ENCODE measurements around the gene TMEM18. TPM values are rescaled to one million over a fixed set of nuclear protein-coding genes. Genes with fewer than 3 reads are reported as not detected.

TMEM18 gene
- total RNA-seq (2014; rRNA removed; shearing (Covaris generic)) (15.0 and 18.4 TPM in 2 replicates), polyA plus RNA-seq (2016; fragmentation: Nextera tagmentation; extraction: Ambion mirVana) (39.5 and 41.9 TPM in 2 replicates)
- long read RNA-seq, transcript TMEM18-201 (5 exons, 2,762 nt), result major isoform, 28 of 35 reads
- long read RNA-seq, partial matches to known transcripts, result 1 of 35 reads
- long read RNA-seq, other reads (novel, unspliced or antisense), result 4 of 35 reads

GRCh38 chr2:677056-677958 lies at the start of gene TMEM18:
Gene TMEM18, minus strand, starts transcription at chr2:677406. Its CDS starts 61 bp downstream, at chr2:677345.
- Histone ChIP-seq H3K4me2 (peak within 1 kb of the TSS; percentile 89), H2AFZ (peak within 1 kb of the TSS; percentile 28; the same call in 1 of the 2 replicates), H3K4me3 (peak within 1 kb of the TSS; percentile 77), H3K27me3 (ENCODE audit: insufficient read depth) (no peaks in the 10 kb centered on the region), H3F3A (replicated peaks; ENCODE audit: low read depth) (0 out of 2 replicates have a peak, but pooled peaks cover 4% of the 10 kb centered on the region), H3K9me2 (ENCODE audit: insufficient read depth) (no peaks in the 10 kb centered on the region), H3K27ac (ENCODE audit: low read depth) (peak within 1 kb of the TSS; percentile 97), H3K36me3 (ENCODE audit: insufficient read depth) (no peaks in the 10 kb centered on the region), H3K79me2 (replicated peaks; ENCODE audit: insufficient read depth) (peaks cover 38% of the 10 kb centered on the region), H3K4me1 (ENCODE audit: insufficient read depth) (peaks cover 15% of the 10 kb centered on the region), H4K20me1 (replicated peaks; ENCODE audit: insufficient read depth) (peaks cover 9% of the 10 kb centered on the region)
- H3K27ac Mint-ChIP-seq, result peak within 1 kb of the TSS; percentile 99
- ATAC-seq (peak; percentile 71), DNase-seq (ENCODE audit: low spot score) (peak; percentile 99)
- H3K9me3 Mint-ChIP-seq, result no peaks in the 10 kb centered on the region
- peaks cover 15% of the 10 kb centered on the region for H3K36me3 Mint-ChIP-seq (ENCODE audit: low read depth)
- peaks cover 54% of the 10 kb centered on the region for H3K4me1 Mint-ChIP-seq
- peaks cover 9% of the 10 kb centered on the region for H3K27me3 Mint-ChIP-seq (ENCODE audit: insufficient read depth, low read depth, poor library complexity)
- TF ChIP-seq, protein P1, sequence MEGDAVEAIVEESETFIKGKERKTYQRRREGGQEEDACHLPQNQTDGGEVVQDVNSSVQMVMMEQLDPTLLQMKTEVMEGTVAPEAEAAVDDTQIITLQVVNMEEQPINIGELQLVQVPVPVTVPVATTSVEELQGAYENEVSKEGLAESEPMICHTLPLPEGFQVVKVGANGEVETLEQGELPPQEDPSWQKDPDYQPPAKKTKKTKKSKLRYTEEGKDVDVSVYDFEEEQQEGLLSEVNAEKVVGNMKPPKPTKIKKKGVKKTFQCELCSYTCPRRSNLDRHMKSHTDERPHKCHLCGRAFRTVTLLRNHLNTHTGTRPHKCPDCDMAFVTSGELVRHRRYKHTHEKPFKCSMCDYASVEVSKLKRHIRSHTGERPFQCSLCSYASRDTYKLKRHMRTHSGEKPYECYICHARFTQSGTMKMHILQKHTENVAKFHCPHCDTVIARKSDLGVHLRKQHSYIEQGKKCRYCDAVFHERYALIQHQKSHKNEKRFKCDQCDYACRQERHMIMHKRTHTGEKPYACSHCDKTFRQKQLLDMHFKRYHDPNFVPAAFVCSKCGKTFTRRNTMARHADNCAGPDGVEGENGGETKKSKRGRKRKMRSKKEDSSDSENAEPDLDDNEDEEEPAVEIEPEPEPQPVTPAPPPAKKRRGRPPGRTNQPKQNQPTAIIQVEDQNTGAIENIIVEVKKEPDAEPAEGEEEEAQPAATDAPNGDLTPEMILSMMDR (conservative IDR thresholded peaks at IDR 0.05; ENCODE audit: low read depth in 2 of 2), result peak in 1 of 2 experiments; percentile 47; a peak in 2 of 4 replicates
- TF ChIP-seq POLR2AphosphoS5 (IDR thresholded peaks at IDR 0.05; ENCODE audit: low read depth) (peak; percentile 97), STAT1 (IDR thresholded peaks at IDR 0.05; ENCODE audit: unreplicated experiment) (no peak), JUNB (IDR thresholded peaks at IDR 0.05; ENCODE audit: unreplicated experiment) (no peak)
- TF ChIP-seq, protein P2, sequence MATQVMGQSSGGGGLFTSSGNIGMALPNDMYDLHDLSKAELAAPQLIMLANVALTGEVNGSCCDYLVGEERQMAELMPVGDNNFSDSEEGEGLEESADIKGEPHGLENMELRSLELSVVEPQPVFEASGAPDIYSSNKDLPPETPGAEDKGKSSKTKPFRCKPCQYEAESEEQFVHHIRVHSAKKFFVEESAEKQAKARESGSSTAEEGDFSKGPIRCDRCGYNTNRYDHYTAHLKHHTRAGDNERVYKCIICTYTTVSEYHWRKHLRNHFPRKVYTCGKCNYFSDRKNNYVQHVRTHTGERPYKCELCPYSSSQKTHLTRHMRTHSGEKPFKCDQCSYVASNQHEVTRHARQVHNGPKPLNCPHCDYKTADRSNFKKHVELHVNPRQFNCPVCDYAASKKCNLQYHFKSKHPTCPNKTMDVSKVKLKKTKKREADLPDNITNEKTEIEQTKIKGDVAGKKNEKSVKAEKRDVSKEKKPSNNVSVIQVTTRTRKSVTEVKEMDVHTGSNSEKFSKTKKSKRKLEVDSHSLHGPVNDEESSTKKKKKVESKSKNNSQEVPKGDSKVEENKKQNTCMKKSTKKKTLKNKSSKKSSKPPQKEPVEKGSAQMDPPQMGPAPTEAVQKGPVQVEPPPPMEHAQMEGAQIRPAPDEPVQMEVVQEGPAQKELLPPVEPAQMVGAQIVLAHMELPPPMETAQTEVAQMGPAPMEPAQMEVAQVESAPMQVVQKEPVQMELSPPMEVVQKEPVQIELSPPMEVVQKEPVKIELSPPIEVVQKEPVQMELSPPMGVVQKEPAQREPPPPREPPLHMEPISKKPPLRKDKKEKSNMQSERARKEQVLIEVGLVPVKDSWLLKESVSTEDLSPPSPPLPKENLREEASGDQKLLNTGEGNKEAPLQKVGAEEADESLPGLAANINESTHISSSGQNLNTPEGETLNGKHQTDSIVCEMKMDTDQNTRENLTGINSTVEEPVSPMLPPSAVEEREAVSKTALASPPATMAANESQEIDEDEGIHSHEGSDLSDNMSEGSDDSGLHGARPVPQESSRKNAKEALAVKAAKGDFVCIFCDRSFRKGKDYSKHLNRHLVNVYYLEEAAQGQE (IDR thresholded peaks at IDR 0.05; ENCODE audit: unreplicated experiment), result no peak
- H3K4me3 Mint-ChIP-seq, result peak within 1 kb of the TSS; percentile 96

DNA sequence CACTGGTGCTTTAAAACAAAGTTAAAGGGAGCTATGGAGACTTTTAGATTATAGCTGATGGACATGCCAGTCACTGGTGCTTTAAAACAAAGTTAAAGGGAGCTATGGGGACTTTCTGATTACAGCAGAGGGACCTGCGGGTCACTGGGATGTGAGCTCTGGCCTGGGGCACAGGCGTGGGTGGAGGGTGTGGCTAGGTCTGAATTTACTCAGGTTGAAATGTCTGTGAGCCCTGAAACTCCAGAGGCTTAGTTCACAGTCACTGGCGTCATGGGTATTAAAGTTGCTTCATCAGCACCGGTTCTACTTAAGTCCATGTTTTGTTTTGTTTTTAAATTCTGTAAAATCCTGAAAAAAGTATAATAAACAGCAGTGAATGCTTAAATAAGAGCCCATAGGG lies 49.0 kb upstream of the TMEM18 start:
- Histone ChIP-seq H3K27me3 (ENCODE audit: insufficient read depth) (no peaks in the 10 kb centered on the region), H3K4me2 (no peak overlapping the region), H4K20me1 (replicated peaks; ENCODE audit: insufficient read depth) (no peaks in the 10 kb centered on the region), H3K36me3 (ENCODE audit: insufficient read depth) (no peaks in the 10 kb centered on the region), H2AFZ (no peak overlapping the region), H3K79me2 (replicated peaks; ENCODE audit: insufficient read depth) (no peaks in the 10 kb centered on the region), H3F3A (replicated peaks; ENCODE audit: low read depth) (peaks cover 9% of the 10 kb centered on the region), H3K27ac (ENCODE audit: low read depth) (no peak overlapping the region), H3K4me1 (ENCODE audit: insufficient read depth) (peaks cover 36% of the 10 kb centered on the region), H3K9me2 (ENCODE audit: insufficient read depth) (no peaks in the 10 kb centered on the region), H3K4me3 (no peak overlapping the region)
- Mint-ChIP-seq H3K36me3 (ENCODE audit: low read depth) (no peaks in the 10 kb centered on the region), H3K4me3 (no peak overlapping the region), H3K27ac (no peak overlapping the region), H3K27me3 (ENCODE audit: insufficient read depth, low read depth, poor library complexity) (peaks cover 7% of the 10 kb centered on the region), H3K9me3 (no peaks in the 10 kb centered on the region; the same call in 1 of the 3 replicates), H3K4me1 (peaks cover 60% of the 10 kb centered on the region)
- DNase-seq (ENCODE audit: low spot score), result no peak
- ATAC-seq, result no peak
- no peak for TF ChIP-seq ZNF462 (CRISPR knock-in tag; IDR thresholded peaks at IDR 0.05)
